Stimulated activated naive CD8-positive, alpha-beta T cell treated with anti-CD3 and anti-CD28 coated beads, Interleukin-15, amount 100 ng/mL, for 72 hours (primary cell): ENCODE data around the gene TTC23L.

Experiments used
- ATAC-seq: fragments of 150-1000 bp; cut with Tn5 transposase; 2 replicates; pipeline ENCODE4 v1.10.0; 2021; ENCODE audit warnings: mild to moderate bottlenecking, moderate library complexity
- DNase-seq, 2 donors: peaks; one replicate each; pipeline ENCODE4 v3.0.0; 2021 to 2022
- H3K27ac Mint-ChIP-seq, 2 donors: one replicate each; pipeline ENCODE4 v1.8.0; 2022; ENCODE audit warnings: mild to moderate bottlenecking in 2 of 2, mixed read lengths in 2 of 2, moderate library complexity in 2 of 2
- H3K27me3 Mint-ChIP-seq: one replicate; pipeline ENCODE4 v1.8.0; 2022; ENCODE audit warnings: mixed read lengths
- H3K4me1 Mint-ChIP-seq: one replicate; pipeline ENCODE4 v1.8.0; 2022; ENCODE audit warnings: mild to moderate bottlenecking, mixed read lengths
- H3K4me3 Mint-ChIP-seq, 2 donors: one replicate each; pipeline ENCODE4 v1.8.0; 2022; ENCODE audit warnings: mild to moderate bottlenecking in 2 of 2, mixed read lengths in 2 of 2, moderate library complexity in 1 of 2
- H3K9me3 Mint-ChIP-seq, 2 donors: one replicate each; pipeline ENCODE4 v1.8.0; 2022; ENCODE audit warnings: mixed read lengths in 2 of 2

TTC23L gene

DNA sequence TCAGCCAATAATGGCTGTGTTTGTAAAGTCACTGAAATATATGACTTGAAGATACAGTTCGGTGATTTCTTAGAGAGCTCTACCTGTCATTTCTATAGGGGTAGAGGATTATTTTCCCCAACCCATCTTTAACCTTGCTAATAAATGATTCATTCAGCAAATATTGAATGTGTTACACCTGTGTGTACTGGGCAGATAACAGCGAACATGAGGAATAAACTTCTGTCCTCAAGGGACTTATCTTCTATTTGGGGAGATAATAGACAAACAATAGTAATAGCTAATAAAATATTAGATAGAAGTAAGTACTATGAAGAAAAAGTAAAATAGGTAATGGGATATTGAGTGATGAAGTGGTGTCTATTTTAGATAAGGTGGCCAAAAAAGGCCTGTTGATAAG is 9.3 kb downstream of the TTC23L start:
- no peak for ATAC-seq
- Mint-ChIP-seq H3K4me3 (no peak overlapping the region), H3K4me1 (no peaks in the 10 kb centered on the region), H3K27me3 (no peaks in the 10 kb centered on the region), H3K27ac (no peak overlapping the region), H3K9me3 (peaks cover 4 to 7% of the 10 kb centered on the region in 2 donors)
- DNase-seq: no peak

DNA sequence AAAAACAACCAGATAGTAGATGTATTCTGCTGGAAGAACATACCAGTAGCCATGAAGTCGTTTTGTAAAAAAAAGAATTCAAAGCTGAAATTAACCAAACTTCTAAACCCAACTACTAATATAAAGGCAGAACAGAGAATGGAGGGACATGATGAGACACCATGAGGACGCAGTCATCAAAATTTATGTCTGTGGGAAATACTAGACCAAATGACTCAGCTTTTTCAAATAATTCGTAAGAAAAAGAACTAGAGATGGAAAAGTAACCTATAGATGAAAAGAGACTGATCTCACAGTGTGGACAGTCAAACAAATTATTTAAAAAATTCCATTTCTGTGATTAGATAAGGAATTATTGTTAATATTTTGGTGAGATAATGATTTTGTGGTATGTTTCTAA is 10.3 kb downstream of the TTC23L start:
- Mint-ChIP-seq H3K4me3 (no peak overlapping the region), H3K27ac (no peak overlapping the region), H3K4me1 (no peaks in the 10 kb centered on the region), H3K9me3 (peaks cover 4 to 7% of the 10 kb centered on the region in 2 donors), H3K27me3 (no peaks in the 10 kb centered on the region)
- DNase-seq: no peak
- no peak for ATAC-seq

DNA sequence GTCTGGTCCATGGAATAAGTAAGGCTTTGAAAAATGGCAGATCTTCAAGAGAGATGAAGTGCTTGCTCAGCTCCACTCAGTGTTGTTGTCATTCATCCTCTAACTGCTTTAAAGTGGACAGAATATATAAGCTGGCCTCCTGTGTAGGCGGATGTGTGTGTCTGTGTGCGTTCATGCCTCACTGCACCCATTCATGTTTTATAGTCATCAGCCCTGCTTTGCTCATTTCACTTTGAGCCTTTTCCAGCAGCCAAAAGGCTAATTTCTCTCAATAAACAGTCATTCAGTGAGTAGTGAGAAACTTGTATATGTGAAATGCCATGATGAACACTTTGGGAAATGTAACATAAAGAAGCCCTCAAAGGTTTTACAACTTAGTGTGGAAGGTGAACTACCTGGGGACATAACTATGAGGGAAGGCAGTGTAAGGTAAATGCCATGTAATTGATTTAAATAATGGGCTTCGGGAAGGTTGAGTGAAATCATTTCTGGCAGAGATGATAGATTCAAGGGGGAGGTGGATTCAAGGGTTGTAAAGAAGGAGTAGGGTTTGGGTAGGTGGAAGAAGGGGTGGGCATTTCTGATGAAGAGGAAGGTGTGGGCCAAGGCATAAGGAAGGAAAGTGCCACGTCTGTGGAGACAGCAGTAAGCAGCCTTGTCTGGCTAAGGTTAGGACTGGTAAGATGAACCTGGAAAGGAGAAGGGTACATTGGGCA is 15.7 kb downstream of the TTC23L start:
- Mint-ChIP-seq H3K4me1 (no peaks in the 10 kb centered on the region), H3K4me3 (no peak overlapping the region), H3K9me3 (peaks cover 4 to 7% of the 10 kb centered on the region in 2 donors), H3K27ac (no peak overlapping the region), H3K27me3 (no peaks in the 10 kb centered on the region)
- DNase-seq (no peak), ATAC-seq (no peak)

DNA sequence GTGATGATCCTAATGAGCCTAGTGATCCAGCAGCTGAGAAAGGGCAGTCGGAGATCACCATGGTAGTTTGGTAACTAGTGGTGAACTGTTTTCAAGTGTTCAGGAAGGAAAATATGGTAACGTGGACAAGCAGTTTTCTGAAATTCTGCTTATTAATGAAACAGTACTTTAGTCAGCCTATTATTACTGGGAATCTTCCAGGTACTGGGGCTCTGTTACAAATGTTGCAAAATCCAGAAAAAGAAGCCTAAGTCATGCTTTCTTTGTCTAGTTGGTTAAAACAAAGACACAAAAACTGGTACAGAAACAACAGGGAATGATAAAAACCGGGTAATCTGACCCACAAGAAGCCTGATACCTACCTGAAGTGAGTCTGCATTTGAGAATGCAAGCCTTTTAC is 18.2 kb downstream of the TTC23L start:
- Mint-ChIP-seq H3K4me1 (no peaks in the 10 kb centered on the region), H3K27me3 (no peaks in the 10 kb centered on the region), H3K4me3 (no peak overlapping the region), H3K9me3 (peaks cover 4 to 5% of the 10 kb centered on the region in 2 donors), H3K27ac (no peak overlapping the region)
- ATAC-seq (no peak), DNase-seq (no peak)

DNA sequence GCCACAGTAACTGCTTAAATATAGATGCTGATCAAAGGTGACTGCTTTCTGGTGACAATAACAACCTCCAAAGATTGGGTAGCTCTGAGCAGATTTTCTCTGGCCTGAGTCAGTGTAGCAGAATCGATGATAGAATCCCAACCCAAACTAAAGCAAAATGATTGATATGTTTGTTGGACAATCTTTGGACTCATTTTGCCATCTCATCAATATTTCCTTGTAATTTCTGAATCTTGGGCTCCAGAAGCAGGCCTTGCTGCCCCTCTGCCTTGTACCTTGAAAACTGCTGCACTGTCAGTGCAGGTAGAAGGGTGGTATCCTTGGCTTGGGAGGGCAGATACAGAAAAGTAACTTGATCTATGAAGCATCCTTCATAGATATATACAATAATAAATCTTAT is 18.9 kb downstream of the TTC23L start:
- no peak overlapping the region for H3K27ac Mint-ChIP-seq
- no peaks in the 10 kb centered on the region for H3K4me1 Mint-ChIP-seq
- ATAC-seq (no peak), DNase-seq (no peak)
- H3K4me3 Mint-ChIP-seq: no peak overlapping the region
- H3K27me3 Mint-ChIP-seq: no peaks in the 10 kb centered on the region
- no peaks in the 10 kb centered on the region for H3K9me3 Mint-ChIP-seq

DNA sequence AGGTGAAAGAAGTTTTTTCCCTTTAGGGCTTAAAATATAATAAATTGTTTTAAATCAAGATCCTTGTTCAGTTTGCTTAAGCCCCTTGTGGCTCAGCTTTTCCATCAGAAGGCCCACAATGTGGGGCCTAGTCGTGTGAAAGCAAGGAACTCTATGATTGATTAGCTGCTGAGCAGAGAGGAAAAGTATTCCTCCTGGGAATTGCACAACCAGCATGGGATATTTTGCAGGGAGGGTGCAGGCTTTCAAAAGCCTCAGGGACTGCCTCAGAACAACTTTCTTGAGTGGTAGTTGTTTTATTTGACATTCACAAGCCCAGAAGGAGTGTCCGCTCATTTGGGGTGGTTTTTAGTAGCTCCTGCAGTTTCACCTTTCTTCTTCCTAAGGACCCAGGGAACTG is 19.8 kb downstream of the TTC23L start:
- Mint-ChIP-seq H3K27ac (no peak overlapping the region), H3K4me1 (no peaks in the 10 kb centered on the region), H3K27me3 (no peaks in the 10 kb centered on the region), H3K9me3 (no peaks in the 10 kb centered on the region), H3K4me3 (no peak overlapping the region)
- DNase-seq (no peak), ATAC-seq (no peak)

DNA sequence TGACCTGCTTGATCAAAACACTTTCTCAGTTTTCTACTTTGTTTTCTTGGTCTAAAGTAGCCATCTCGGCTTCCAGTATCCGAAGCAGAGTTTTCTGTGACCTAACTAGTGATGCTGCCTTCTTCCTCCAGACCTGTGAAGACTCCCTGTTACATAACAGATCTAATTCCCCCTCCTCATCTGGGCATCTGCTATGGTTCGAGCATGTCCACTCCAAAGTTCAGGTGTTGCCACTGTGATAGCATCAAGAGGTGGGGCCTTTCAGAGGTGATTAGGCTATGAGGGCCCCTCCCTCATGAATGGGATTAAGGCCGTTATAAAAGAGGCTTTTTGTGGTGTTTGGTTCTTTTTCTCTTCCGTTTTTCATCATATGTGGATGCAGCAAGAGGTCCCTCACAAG is 20.3 kb downstream of the TTC23L start:
- H3K27me3 Mint-ChIP-seq: no peaks in the 10 kb centered on the region
- H3K27ac Mint-ChIP-seq: no peak overlapping the region
- DNase-seq (no peak), ATAC-seq (no peak)
- H3K4me3 Mint-ChIP-seq: no peak overlapping the region
- no peaks in the 10 kb centered on the region for H3K4me1 Mint-ChIP-seq
- H3K9me3 Mint-ChIP-seq: no peaks in the 10 kb centered on the region

DNA sequence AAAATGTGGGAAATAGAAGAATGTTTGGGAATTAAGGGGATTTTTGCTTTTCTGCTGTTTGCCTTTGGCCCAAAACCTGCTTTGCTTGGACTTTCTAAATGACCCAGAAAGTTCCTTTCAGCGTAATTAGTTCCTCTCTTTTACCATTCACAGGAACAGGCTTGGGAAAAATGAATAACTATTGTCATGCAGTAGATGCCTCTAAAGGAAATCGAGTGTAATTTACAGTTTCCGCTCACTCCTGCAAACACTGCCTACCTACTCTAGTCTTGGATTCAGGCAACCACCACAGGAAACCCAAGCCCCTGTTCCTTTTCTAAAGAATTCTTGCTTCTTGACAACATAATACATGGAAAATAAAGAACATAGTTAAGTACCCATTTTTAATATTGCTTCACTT is 25.0 kb downstream of the TTC23L start:
- Mint-ChIP-seq H3K9me3 (no peaks in the 10 kb centered on the region), H3K27ac (no peak overlapping the region), H3K27me3 (no peaks in the 10 kb centered on the region), H3K4me3 (no peak overlapping the region), H3K4me1 (no peaks in the 10 kb centered on the region)
- ATAC-seq: no peak
- DNase-seq: no peak

DNA sequence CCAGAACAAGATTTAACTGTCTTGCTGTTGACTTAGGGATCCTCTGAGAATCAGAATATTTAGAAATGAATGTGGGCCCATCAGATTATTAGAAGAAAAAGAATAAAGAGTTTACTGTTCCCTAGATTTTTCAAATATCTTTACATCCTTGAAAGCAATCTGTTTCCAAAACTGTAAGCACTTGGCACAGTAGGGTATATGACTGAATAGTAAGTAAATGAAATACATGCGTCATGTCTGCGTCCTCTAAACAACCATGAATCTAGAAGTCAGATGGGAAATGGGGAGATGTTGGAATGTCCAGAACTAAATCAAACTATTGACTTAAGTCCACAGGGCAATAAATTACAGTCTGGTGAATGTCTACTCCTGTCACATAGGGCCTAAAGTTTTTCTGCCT is 26.1 kb downstream of the TTC23L start:
- Mint-ChIP-seq H3K27ac (no peak overlapping the region), H3K27me3 (no peaks in the 10 kb centered on the region), H3K9me3 (no peaks in the 10 kb centered on the region), H3K4me1 (no peaks in the 10 kb centered on the region), H3K4me3 (no peak overlapping the region)
- DNase-seq: no peak
- ATAC-seq: no peak

DNA sequence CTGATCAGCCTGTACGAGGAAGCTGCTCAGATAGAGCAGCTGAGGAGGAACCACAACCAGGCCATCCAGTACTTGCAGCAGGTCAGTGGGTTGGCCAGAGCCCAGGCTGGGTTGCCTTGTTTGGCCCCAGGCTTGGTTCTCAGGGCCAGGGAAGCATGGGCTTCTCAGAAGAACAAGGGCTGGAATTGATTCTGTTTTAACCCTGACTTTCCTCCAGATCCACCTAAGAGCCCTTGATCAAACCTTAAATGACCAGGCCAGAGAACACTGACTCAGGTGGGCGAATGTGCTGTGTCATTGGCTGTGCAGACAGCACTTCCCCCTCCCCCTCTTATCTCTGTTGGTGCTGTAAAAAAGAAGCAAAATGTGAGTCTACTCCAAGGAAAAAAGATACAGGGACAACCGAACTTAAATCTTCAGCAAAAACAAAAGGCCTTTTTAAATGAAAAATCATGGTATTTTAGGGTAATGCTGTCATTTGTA is 28.1 kb downstream of the TTC23L start:
- ATAC-seq: no peak
- Mint-ChIP-seq H3K4me3 (no peak overlapping the region), H3K9me3 (no peaks in the 10 kb centered on the region), H3K4me1 (no peaks in the 10 kb centered on the region), H3K27me3 (no peaks in the 10 kb centered on the region), H3K27ac (no peak overlapping the region)
- no peak for DNase-seq

DNA sequence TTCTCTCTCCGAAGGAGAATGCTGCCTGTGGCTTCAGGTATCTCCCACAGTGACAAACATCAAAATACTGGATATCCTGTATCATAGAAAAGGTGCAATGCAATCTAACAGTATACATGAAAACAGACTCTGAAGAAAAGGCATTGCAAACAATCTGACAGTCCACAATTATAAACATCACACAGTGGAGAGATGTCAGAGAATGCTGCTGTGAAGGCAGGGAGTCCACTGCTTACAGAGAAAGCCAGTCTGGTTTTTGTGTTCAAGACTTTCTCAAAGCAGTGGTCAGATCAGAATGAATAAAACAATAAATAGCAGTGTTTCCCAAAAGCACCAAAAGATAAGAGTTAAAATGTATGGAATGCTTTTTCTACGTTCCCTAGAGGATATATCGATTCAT is 28.7 kb downstream of the TTC23L start:
- Mint-ChIP-seq H3K4me3 (no peak overlapping the region), H3K9me3 (no peaks in the 10 kb centered on the region)
- no peak for ATAC-seq

DNA sequence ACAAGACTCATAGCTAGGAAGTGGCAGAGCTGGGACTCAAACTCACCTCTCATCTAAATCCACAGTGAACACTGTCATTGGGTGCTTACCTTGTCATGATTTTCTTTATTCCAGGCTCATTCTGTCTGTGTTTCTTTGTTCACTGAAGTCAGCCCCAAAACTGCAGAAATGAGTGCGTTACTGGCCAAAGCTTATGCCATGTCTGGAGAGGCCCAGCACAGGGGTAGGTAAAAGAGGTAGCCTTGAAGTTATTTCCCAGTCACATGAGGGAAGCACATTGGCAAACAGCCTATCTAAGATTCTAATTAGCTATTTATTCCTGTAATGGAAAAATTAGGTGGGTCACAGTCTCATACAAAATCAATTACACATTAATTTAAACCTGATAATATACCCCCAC is 29.8 kb downstream of the TTC23L start:
- DNase-seq: no peak
- no peak for ATAC-seq
- Mint-ChIP-seq H3K27me3 (no peaks in the 10 kb centered on the region), H3K9me3 (no peaks in the 10 kb centered on the region), H3K4me3 (no peak overlapping the region), H3K4me1 (no peaks in the 10 kb centered on the region), H3K27ac (no peak overlapping the region)

More for the DNA sequence above, 28.7 kb downstream of the TTC23L start:
- no peak for DNase-seq
- no peaks in the 10 kb centered on the region for H3K4me1 Mint-ChIP-seq
- no peaks in the 10 kb centered on the region for H3K27me3 Mint-ChIP-seq
- H3K27ac Mint-ChIP-seq: no peak overlapping the region

DNA sequence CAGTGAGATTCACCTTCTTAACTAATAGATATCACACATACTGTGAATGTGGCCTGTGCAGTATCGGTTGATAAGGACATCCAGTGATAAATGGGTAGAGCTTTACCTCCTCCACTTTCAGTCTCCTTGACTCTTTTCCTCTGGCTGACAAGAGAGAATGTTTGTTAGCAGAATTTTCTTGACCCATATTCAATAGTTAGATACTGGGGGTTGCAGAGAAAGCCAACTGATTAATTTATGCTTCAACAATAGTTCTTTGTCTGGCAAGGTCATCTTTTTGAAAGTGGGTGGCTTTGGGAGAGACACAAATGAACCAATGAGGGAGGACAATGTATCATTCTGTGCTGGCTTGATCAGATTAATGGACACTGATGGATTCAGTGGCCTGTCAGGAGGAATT is 30.3 kb downstream of the TTC23L start:
- no peak overlapping the region for H3K4me3 Mint-ChIP-seq
- DNase-seq: no peak
- H3K27ac Mint-ChIP-seq: peak overlapping the region in 1 of 2 donors; percentile 25
- H3K27me3 Mint-ChIP-seq: no peaks in the 10 kb centered on the region
- no peak for ATAC-seq
- no peaks in the 10 kb centered on the region for H3K9me3 Mint-ChIP-seq
- no peaks in the 10 kb centered on the region for H3K4me1 Mint-ChIP-seq

DNA sequence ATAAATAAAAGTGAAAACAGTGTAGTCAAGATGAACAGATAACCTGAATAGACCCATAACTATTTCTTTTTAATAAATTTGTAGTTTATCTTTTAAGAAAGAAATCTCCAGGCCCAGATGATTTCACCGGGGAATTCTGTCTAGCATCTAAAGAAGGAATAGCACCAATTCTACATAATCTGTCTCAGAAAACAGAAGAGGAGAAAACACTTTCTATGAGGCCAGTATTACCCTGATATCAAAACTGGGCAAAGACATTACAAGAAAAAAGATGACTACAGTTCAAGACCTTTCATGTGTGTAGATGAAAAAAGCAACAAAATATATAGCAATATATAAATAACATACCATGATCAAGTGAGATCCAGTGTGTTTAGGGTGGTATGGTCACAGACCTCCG is 31.4 kb downstream of the TTC23L start:
- Mint-ChIP-seq H3K27ac (no peak overlapping the region), H3K27me3 (no peaks in the 10 kb centered on the region), H3K4me3 (no peak overlapping the region), H3K9me3 (peaks cover 0 to 2% of the 10 kb centered on the region in 2 donors), H3K4me1 (no peaks in the 10 kb centered on the region)
- DNase-seq (no peak), ATAC-seq (no peak)

DNA sequence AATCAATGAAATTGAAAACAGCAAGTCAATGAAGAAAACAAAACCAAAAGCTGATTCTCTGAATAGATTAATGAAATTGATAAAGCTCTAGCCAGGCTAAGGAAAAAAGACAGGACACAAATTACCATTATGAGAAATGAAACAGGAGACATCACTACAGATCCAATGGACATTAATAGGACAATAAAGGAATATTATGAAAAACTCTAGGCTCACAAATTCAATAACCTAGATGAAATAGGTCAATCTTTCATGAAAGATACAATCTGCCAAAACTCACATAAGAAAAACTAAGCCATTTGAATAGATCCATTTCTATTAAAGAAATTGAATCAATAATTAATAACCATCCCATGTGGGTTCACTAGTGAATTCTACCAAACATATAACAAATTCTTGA is 37.3 kb downstream of the TTC23L start:
- no peak for ATAC-seq
- Mint-ChIP-seq H3K27me3 (no peaks in the 10 kb centered on the region), H3K4me1 (no peaks in the 10 kb centered on the region), H3K4me3 (no peak overlapping the region), H3K27ac (no peak overlapping the region), H3K9me3 (peaks cover 0 to 21% of the 10 kb centered on the region in 2 donors)
- no peak for DNase-seq

DNA sequence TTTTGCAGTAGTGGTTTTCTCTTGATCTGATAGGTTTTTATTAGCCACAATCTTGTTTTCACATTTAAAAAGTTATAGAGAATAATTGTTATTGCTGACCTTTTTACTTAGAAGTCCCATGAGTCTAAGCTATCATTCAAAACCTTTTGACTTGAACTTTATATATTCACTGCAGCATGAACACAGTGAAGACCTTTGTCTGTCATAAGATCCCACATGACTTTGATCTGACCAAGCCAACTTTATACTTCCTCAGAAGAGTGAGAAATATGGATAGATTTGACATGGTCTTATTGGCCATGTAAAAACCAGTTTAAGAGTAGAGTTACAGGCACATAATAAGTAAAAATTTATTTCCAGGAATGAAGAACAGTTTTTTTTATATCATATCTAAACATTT is 42.3 kb downstream of the TTC23L start:
- Mint-ChIP-seq H3K27me3 (peaks cover 21% of the 10 kb centered on the region), H3K9me3 (peaks cover 0 to 10% of the 10 kb centered on the region in 2 donors), H3K27ac (no peak overlapping the region), H3K4me3 (no peak overlapping the region), H3K4me1 (no peaks in the 10 kb centered on the region)
- ATAC-seq: no peak
- no peak for DNase-seq
